Measurements from ENCODE around the gene CPNE5.

CPNE5 gene

GRCh38 chr6:36837022-36837339 is 2.3 kb downstream of the CPNE5 start:
- in situ Hi-C loops (cut with MboI; ENCODE audit: low sequenced_read_pairs): no loop called here

DNA sequence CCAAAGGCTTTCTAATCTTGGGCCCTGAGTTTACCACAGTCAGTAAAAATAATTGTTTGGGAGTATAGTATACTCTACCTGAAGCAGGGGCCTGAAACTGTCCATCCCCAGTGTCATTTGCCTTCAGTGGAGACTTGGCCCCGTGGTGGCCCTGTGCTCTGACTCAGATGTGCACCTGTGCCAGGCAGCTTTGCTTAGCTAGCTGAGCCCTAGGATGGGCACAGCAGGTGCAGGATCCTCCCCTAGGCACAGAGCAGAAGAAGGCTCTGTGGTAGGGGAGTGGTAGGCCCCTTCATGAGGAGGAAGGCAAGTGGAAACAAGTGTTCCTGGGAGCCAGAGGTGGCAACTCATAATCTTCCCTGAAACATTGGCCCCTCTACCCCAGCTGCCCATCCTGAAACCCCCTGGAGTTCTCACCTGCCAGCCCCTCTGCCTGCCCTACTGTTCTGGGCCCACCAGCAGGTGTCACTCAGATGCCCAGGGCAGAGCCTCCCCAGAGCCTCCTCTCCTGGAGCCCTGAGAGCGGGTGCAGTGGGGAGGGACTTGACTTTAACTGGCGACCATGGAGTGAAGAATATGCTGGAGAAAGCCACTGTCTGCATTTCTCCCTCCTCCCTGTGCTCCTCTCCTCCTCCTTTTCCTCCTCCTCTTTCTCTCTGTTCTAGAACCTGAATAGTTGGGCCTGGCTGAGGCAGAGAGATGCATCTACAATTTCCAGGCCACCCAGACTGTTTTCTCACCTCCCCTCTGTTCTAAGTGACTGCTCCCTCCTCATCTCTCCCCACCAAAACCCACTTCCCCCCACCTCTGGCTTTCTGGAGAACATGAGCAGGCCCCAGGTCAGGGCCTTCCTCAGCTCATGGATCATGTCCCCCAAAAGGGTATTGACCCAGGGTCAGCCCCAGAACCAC is 2.9 kb downstream of the CPNE5 start:
- in situ Hi-C loops (cut with MboI; ENCODE audit: low sequenced_read_pairs): no loop called here

DNA sequence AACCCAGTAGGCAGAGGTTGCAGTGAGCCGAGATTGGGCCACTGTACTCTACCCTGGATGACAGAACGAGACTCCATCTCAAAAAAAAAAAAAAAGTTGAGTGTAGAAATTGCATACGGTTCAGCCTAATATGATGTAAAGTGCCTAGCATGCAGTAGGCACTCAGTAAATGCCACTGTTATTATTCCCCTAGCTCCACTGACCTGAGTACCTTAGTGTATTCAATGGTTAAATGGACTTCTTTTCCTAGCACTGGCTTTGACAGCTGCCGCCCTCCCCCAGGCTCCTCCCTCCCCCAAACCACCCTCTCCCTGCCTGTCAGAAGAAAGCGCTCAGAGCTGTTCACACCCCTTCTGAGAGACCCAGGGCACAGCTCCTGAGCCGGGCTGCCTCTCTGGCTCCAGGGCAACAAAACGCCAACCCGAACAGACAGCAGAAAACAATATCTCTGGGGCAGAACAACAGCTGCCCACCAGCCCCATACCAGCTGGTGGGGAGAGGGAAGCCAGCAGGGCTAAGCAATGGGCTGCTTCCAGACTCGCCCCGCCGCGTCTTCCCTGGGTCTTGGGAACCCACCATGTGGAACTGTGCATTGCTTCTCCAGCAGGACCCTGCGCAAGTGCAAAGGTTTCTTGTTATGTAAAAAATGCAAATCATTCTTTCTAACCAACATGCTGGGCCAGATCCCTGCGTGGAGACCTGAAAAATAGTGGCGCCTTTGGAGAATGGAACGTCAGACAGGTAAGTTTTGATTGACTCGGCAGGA is 4.5 kb downstream of the CPNE5 start:
- in situ Hi-C loops (cut with MboI; ENCODE audit: low sequenced_read_pairs): no loop called here

DNA sequence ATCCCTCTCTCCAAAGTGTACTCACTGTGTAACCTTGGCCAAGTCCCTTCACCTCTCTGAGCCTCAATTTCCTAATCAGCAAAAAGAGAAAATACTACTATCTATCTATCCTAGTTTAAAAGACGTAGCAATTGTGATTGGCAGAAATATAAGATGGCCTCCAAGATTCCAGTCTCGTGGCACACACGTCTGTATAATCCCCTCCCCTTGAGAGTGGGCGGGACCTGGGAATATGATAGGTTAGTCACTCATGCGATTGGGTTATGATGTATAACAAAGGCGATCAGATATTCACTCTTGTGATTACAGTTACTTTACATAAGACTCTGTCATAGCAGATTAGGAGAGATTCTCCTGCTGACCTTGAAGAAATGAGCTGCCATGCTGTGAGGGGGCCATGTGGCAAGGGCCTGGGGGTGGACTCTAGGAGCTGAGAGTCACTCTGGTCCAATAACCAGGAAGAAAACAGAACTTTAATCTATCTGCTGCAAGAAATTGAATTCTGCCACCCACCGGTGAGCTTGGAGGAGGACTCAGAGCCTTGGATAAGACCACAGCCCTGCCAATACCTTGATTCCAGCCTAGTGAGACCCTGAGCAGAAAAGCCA is 6.0 kb downstream of the CPNE5 start:
- in situ Hi-C loops (cut with MboI; ENCODE audit: low sequenced_read_pairs): no loop called here

GRCh38 chr6:36832313-36832712 is 6.9 kb downstream of the CPNE5 start:
- in situ Hi-C loops (cut with MboI; ENCODE audit: low sequenced_read_pairs): no loop called here

GRCh38 chr6:36830577-36830976 is 8.7 kb downstream of the CPNE5 start:
- in situ Hi-C loops (cut with MboI; ENCODE audit: low sequenced_read_pairs): no loop called here

DNA sequence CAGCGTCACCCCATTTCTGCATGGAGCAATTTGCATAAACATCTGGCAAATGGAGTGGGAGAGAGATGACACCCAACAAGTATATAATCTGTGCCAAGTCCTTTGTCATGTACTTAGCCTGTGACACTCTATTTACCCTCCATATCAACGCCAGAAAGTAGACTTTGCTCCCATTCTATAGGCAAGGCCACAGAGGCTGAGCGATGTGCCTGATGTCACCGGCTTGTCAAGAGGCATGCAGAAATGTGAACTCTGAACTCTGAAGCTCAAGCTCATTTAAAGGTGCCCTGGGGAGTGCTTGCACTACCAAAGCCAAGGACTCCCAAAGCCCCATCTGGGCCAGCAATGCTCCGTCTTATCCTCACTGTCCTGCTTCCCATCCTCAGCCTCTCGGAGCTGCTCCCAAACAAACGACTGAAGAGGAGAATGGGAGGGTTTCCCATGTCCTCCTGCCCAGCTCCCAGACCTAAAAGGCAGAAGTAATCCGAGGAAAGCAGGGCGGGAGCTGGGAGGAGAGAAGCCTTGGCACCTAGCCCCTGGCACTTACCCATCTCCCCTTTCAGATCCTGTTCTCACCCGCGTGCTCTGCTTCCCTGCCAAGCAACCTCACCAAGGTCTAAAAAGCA is 9.2 kb downstream of the CPNE5 start:
- in situ Hi-C loops (cut with MboI; ENCODE audit: low sequenced_read_pairs): no loop called here

DNA sequence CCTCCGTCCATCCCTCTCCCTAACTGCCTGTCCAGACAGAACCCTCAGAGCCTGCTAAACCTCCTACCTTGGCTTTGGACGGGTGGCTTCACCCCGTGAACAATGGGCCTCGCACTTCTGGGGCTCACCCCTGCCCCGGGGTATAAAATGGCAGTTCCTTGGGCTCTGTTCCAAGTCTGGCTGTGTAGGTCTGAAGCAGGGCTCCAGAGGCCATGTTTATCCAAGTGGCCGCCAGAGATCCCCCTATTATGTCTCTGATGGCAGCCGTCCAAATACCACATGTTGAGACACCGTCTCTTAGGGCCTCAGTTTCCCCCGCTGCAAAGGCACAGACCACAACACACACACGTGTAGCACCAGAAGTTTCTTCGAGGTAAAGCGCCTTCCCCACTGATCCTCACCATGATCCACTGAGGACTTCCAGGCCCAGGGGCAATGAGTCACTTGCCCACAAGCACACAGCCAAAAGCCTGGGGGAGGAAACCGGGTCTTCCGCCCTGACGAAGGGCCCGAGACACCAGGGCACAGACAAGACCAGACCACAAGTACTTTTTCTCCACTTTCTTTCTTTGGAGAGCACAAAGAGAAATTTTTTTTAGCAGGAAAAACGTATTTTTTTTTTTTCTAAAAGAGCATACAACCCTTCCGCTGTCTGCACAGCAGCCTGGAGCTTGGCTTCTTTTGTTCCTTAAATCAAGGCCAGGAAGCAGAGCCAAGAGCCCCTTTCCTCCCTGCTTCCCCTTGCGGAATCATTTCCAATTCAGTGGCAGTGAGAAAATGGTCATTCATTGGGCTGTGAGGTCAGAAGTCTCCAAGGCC is 11.8 kb downstream of the CPNE5 start:
- in situ Hi-C loops (cut with MboI; ENCODE audit: low sequenced_read_pairs): no loop called here

DNA sequence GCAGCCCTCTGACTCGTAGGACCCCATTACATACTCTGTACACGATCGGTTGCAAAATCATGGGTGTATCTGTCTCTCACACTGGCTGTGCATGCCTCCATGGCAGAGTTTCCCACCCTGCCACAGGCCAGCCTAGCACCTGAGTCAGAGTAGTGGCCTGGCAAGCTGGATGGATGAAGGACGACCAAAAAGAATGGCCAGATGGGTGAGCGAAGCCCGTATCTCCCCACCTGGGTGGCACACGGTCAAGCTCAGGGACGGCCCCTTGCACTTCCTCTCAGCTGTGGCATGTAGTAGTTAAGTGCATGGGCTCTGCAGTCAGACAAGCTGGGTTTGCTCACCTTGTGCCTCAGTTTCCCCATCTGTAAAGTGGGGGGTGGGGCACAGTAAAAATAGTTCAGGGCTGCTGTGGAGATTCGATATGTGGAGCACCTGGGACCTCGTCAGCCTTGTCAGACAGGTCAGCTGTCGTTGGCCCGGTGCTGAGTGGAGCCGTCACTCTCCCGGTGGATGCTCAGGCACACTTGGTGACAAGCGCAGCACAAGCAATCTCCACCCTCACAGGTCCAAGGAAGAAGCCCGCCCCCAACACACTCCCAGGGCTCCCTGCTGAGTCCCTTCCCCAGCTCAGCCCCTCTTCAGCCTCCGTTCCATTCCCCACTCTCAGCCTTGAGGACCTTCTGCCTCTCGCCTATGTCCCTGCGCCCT is 12.6 kb downstream of the CPNE5 start:
- in situ Hi-C loops (cut with MboI; ENCODE audit: low sequenced_read_pairs): no loop called here

DNA sequence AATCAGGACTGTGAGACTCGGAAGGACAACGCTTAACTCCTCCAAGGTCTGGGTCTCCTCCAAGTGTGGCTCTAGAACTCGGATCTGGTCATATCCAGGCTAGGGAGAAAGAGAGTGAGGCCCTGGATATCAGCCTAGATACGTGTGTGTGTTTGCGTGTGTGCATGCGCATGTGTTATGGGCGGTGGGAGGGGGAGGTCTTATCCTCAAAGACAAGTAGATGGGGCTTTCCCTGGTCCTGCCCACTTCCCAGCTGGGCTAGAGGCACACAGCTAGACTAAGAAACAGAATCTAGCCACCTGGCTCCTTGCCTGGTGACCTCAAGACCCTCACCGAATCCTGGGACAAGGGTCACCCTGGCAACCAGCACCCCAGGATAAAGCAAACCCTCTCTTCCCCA is 13.2 kb downstream of the CPNE5 start:
- in situ Hi-C loops (cut with MboI; ENCODE audit: low sequenced_read_pairs): no loop called here

GRCh38 chr6:36825452-36825851 is 13.8 kb downstream of the CPNE5 start:
- in situ Hi-C loops (cut with MboI; ENCODE audit: low sequenced_read_pairs): no loop called here

- in situ Hi-C loops (cut with MboI; ENCODE audit: low sequenced_read_pairs): no loop called here
Measured at GRCh38 chr6:36824253-36824652, 15.0 kb downstream of the CPNE5 start.

GRCh38 chr6:36823421-36824096 is 15.7 kb downstream of the CPNE5 start:
- in situ Hi-C loops (cut with MboI; ENCODE audit: low sequenced_read_pairs): no loop called here

DNA sequence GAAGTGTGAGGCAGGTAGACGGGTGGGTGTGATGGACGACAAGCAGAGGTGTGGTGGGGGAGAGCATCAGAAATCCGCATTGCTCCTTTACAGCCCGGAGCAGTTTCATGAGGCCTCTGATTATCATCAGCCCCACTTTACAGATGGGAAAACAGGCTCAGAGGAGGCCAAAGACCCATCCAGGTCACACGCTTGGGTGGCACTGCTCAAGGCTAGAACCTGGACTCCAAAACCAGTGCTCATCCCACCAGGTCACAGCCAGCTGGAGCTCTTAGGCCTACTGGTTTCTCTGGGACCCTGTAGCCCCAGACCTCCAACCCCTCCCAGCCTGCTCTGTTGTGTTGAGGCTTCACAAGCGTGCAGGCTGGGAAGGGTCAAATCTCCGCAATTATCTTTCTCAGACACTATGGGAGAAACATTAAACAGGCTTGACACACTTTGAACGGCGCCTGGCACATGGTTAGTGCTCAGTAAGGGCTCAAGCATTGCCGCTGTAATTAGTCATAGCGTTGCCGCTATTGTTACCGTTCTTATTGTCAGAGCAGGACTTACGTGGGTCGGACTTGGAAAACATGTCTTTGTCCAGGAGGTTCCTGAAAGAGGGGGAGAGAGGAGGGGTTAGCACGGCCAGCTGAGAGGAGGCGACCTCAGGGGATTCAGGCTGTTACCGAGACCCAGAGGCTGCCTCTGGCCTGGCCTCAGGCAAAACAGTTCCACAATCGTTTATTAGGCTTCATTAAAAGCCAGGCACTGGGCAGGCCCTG is 16.6 kb downstream of the CPNE5 start:
- in situ Hi-C loops (cut with MboI; ENCODE audit: low sequenced_read_pairs): no loop called here

GRCh38 chr6:36821581-36822335 is 17.5 kb downstream of the CPNE5 start:
- in situ Hi-C loops (cut with MboI; ENCODE audit: low sequenced_read_pairs): no loop called here

- in situ Hi-C loops (cut with MboI; ENCODE audit: low sequenced_read_pairs): no loop called here
Measured at GRCh38 chr6:36820700-36821580, 18.3 kb downstream of the CPNE5 start.

DNA sequence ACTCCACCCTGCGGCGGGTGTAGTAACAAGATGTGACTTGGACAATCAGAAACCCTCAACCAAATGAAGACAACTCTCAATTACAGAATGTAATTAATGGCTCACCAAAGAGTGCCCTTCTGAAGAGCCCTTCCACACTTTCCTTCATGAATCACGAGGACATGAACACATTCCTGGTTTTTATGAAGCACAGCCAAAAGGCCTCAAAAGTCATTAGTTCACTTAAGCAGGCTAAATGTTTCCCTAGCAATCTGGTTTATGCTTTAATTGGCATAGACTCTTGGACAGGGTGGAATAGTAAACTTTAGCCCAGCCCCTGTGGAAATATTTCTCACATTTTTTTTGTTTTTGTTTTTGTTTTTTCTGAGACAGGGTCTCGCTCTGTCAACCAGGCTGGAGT is 20.5 kb downstream of the CPNE5 start:
- in situ Hi-C loops (cut with MboI; ENCODE audit: low sequenced_read_pairs): no loop called here

Measured in HL-60/S4 (cell line).